AG09319 (cell line): ENCODE data around the gene ARHGEF10L.

ENCODE experiments used
- DNase-seq: peaks from one replicate; pipeline ENCODE4 v3.0.0-alpha.2; 2010; ENCODE audit warnings: low read depth; ENCODE audit errors: extremely low read depth
- TF ChIP-seq, protein P1 (sequence below): IDR thresholded peaks from 2 replicates; pipeline ENCODE4 v1.5.1; 2011; ENCODE audit warnings: low read depth, mild to moderate bottlenecking, inconsistent platforms, low read length, moderate library complexity

The ARHGEF10L gene

DNA sequence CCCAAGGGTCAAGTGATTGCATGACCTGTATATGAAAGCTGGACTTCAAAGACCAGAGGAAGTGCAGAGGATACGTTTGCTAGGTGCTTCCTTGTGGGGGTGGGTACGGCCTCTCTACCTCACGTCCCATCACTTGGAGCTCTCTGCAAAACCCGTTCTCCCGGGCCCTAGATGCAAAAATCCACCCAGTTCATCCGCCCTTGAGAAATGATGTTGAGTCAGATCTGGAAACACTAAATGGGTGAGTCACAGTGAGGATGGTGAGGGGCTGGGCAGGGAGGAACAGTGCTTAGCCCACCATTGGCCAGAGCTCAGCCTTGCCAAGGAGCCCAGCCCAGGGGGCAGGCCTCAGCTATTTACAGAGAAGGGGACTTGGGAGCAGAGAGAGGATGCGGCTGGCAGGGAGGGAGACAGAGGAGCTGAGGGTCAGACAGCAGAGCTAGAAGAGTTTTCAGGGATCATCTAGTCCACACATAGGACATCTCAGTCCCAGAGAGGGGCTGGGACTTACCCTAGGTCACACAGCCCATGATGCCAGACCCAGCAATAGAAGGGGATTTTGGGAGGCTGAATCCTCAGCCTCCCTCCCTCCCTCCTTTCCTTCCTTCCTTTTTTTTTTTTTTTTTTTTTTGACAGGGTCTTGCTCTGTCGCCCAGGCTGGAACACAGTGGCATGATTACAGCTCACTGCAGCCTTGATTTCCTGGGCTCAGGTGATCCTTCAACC is 14.6 kb downstream of the ARHGEF10L start:
- TF ChIP-seq, protein P1, sequence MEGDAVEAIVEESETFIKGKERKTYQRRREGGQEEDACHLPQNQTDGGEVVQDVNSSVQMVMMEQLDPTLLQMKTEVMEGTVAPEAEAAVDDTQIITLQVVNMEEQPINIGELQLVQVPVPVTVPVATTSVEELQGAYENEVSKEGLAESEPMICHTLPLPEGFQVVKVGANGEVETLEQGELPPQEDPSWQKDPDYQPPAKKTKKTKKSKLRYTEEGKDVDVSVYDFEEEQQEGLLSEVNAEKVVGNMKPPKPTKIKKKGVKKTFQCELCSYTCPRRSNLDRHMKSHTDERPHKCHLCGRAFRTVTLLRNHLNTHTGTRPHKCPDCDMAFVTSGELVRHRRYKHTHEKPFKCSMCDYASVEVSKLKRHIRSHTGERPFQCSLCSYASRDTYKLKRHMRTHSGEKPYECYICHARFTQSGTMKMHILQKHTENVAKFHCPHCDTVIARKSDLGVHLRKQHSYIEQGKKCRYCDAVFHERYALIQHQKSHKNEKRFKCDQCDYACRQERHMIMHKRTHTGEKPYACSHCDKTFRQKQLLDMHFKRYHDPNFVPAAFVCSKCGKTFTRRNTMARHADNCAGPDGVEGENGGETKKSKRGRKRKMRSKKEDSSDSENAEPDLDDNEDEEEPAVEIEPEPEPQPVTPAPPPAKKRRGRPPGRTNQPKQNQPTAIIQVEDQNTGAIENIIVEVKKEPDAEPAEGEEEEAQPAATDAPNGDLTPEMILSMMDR: no peak
- DNase-seq: no peak

DNA sequence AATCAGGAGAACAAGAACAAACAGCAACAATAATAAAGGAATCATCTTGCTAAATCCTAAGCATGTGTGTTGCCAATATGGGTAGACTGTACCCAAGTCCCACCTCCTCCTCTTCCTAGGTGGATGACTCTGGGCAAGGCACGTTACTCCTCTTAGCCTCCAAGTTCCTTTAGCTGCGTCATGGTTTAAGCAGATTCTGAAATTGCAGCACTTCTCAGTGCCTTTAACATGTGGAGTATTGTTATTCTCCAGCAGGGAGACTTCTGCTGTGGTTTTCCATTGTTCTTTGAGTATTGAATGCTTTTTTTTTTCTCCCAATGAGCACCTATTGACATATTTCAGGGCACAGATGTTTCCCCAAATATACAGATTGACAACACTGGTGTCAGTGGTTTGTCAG is 15.5 kb downstream of the ARHGEF10L start:
- no peak for DNase-seq
- TF ChIP-seq, protein P1: no peak

DNA sequence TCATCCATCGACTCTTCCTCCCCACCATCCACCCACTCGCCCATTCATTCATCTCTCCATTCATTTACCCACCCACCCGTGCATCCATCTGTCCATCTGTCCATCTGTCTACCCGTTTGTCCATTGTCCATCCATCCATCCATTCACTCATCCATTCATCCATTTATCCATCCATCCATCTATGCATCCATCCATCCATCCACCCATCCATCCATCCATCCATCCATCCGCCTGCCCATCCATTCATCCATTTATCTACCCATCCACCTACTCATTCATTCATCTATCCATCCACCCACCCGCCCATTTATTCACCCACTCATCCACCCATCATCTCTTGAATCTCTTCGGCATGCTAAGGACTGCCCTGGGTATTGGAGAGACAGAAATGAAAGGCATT is 18.5 kb downstream of the ARHGEF10L start:
- DNase-seq: no peak
- TF ChIP-seq, protein P1: no peak

DNA sequence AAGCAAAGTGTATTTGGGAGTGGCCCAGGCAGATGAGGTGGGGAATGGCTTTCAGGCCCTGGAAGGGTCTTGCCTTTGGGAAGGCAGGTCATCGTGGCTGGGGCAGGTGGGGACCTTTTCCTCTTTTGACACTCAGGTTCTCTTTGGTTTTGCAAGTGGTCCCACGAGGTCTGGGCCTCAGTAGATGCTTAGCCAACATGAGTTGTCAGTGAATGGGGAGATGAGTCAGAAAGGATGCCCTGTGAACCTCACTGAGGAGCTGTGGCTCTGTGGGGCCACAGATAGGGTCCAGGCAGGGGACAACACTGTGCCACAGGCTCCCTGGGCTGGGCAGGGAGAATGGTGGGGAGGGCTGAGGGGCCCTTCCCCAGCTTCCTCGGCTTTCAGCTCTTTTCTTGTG is 19.0 kb downstream of the ARHGEF10L start:
- no peak for DNase-seq
- TF ChIP-seq, protein P1: no peak

DNA sequence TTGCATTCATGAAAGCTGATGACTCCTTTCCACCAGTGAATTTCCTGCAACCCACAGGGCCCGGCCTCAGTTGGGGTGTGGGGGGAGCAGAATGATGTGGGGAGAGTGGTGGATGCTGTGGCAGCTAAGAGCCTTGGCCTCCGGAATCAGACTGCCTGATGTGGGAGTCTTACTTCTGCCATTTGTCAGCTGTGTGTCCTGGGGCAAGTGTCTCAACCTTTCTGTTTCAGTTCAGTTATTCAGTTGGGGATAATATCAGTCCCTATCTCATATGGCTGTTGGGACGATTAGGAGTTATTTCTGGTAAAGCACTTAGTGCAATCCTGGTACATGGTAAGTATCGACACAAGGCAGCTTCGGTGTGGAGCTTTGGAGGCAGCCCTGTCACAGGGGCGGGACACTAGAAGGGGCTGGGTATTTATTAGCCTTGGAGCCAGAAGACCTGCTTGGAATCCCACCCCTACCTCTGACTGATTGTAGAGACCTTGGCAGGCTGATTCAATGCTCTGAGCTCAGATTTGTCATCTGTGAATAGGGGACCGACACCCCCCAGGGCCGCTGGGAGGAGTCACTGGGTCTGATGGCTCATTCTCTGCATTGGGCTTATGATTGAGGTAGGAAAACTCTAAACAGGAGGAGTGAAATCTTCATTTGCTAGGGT is 19.6 kb downstream of the ARHGEF10L start:
- TF ChIP-seq, protein P1: no peak
- DNase-seq: no peak

DNA sequence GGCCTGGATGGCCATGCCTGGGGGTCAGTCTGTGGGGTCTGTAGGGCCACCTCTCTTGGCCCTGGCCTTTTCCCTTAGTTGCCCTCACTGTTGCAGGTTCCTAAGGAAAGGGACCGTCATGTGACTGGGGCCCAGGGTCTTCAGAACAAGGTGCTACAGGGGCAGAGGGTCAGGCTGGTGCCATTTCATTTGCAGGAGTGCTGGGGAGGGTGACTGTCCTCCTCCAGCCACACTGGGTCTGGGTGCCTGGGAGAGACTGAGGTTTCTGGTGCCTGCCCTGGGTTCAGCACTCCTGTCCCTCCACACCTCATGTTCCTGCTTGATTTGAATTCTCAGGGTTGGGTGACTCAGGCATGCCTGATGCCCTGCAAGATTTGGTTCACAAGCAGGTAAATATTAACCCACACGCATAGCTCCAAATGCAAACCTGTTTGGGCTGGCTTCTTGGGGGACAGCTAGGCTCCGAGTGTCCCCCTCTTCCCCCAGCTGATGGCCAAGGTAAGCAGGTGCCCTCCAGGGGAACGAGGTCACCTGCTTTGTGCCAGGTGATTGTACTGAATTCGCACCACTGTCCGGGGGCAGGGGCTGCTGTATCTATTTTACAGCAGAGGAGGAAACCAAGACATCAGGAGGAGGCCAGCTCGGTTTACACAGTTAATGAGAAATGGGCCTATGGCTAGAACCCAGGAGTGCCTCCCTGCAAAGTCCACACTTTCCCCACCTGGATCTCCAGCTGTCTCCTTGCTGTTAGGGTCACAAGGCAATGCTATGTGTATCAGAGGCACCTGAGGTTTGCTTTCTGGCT is 20.3 kb downstream of the ARHGEF10L start:
- no peak for DNase-seq
- TF ChIP-seq, protein P1: no peak

DNA sequence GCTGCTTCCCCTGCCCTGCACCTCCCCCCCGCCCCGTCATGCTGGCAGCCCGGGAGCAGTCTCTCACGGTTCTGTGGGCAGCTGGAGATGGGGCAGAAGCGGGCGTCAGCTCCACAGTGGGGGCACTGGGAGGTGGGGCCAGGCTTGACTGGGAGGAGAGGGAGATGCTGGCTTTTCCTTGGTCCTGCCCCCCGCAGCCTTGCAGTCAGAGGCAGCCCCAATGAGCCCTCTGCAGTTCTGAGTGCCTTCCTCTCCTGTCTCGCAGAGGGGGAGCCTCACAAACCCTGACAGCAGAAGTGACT is 21.7 kb downstream of the ARHGEF10L start:
- no peak for DNase-seq
- TF ChIP-seq, protein P1: no peak
